GM19238 (cell line): ENCODE data around the gene SLC6A2.
"Not testable (repeated sequence)": the region's sequence is repeated elsewhere in the genome, so short reads cannot be mapped to it uniquely, and the experiment has no call there.

ENCODE experiments used
- DNase-seq: peaks from one replicate; pipeline ENCODE4 v3.0.0; 2011; ENCODE audit warnings: low spot score; ENCODE audit not compliant: insufficient read length

Gene SLC6A2

DNA sequence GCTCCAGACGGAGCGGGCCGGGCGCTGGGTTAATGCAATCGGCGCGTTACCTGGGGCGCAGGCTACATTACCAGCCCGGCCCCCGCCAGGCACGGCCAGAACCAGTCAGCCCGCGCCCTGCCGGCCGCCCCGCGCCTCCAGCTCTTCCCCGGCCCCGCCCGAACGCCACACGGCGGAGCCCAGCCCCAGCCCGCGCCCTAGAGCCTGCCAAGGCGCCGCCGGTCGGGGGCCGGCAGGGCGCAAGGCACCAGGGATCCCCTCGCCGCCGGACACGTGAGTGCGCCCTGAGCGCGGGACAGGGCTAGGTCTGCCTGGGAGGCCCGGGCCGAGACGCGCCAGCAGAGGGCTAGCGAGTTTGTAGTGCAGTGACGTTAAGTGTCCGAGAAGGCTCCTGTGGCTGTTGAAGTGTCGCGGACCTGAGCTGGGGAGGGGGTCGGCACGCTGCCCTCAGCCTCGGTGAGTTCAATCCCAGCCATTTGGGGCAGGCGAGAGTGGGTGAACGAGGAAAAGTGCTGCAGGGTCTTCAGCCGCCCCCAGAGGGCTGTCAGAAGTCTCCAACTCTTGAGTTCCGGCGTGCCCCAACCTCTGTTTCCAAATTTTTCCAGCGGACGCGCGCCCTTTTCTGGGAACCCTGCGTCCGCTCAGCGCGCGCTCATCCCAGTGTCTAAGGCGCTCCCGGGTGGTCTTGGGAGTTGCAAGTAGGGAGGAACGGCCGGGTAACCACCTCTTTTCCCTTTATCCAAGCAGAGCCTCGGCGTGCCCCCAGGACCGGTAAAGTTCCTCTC, at the start of gene SLC6A2:
Gene SLC6A2 (plus strand): TSS at position 92 of the 785 bp plus-strand sequence. CDS start 707 bp downstream, outside the sequence.
- no peak for DNase-seq

DNA sequence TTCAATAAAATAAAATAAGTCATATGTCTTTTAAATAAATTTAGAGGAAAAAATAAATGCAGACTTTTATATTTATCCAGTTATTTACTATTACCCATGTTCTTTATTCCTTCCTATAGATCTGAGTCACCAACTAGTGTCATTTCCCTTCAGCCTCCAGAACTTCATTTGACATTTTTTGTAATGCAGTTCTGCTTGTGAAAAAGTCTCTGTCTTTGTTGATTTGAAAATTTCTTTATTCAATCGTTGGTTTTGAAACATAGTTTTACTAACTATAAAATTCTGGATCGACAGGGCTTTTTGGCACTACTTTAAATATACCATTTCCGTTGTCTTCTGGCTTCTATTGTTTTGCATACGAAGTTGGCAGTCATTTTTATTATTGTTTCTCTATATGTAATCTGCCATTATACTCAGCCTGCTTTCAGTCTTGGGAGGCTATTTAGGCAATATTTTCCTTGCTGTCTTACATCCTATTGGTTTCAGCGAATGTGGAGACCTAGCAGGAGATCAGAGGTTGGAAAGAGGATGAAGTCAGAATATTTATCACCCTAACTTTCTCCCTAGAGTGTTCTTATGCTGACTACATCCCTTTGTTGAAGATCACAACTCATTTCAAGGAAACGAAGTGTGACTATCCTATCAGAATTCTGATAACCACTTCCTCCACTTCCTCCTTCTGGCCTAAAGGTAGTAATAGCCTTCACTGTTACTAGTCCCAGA, 42.0 kb upstream of the SLC6A2 start:
- no peak for DNase-seq

DNA sequence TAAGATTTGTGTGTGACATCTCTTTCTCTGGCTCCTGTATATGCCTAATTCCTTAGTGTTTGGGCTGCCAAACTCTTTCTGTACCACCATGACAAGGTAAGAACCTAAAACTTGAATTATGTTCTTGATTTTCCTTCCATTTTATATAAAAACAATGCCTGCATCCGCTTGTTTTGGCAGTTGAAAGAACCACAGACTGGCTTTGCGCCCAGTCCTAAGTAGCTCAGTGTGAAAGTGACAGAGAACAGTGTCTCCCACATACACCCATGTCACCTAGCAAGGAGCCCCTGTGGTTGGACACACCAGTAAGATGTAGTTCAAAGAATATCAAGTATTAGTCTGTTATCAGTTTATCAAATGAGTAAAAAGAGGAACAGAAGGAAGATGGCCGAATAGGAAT, 40.7 kb upstream of the SLC6A2 start:
- no peak for DNase-seq

DNA sequence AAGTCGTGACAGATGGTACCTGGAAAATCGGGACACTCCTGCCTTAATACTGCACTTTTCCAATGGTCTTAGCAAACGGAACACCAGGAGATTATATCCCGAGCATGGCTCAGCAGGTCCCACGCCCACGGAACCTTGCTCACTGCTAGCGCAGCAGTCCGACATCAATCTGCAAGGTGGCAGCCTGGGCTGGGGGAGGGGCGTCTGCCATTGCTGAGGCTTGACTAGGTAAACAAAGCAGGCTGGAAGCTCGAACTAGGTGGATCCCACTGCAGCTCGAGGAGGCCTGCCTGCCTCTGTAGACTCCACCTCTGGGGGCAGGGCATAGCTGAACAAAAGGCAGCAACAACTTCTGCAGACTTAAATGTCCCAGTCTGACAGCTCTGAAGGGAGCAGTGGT, 40.1 kb upstream of the SLC6A2 start:
- not testable (repeated sequence) for DNase-seq

DNA sequence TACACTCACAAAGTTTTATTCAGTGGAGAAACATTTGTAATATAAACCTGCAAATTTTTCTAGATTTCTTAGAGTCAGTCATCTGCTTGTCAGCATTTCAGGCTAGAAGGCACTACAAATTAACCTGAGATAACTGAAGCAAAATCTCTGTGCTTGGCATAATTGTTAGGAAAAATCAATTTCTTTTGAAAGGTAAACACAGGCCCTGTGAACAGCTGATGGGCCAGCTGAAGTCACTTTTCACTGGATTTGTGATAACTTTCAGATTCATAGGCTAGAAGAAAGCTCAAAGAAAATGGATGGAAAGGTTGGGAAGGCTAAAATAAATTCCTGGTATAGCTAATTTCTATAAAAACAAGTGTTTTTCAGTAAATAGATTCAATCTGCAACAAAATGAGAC, 34.0 kb upstream of the SLC6A2 start:
- DNase-seq, result no peak

DNA sequence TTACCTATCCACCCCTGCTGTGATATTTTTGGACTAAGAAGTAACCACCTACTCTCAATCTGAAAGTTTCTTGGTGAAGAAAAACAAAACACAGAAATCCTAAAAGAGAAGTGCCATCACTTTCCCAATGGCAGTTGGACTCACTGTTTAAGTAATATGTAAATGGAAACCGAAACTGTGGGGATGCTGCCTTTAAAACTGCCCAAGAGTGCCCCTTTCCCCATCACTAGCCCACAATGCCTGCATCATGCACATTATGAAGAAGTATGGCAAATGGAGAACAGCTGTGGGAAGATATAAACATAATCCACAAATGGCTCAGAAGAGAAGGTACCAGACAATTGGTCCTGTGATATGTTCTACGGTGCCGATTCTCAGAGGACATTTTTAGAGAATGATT, 33.5 kb upstream of the SLC6A2 start:
- no peak for DNase-seq

DNA sequence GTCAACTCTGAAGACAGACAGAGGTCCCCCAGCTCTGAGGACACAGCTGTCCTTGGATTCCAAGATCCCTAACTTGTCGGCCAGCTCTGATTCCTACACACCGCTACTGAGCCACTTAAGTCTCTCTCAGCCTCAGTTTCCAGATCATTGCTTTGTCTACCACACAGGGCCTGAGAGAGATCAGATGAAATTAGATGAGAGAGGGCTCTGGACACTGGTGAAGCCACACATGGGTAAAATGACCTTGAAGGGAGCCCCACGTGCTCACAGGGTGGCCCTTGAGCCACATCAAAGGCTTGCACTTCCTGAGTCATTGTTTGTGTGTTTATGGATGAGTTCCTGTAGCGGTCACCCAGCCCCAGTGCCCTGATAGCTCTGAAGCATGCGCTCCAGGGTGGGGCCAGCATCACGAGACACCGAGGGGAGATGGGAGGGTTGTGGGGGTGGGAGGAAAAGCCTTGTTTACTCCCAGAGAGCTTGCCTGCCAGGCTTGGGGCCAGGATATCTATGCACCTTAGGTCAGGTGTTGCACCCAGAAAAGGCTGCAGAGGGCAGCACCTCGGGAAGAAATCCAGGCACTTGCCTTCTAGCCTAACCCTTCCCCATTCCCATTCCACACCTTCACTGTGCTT, 32.7 kb upstream of the SLC6A2 start:
- no peak for DNase-seq

DNA sequence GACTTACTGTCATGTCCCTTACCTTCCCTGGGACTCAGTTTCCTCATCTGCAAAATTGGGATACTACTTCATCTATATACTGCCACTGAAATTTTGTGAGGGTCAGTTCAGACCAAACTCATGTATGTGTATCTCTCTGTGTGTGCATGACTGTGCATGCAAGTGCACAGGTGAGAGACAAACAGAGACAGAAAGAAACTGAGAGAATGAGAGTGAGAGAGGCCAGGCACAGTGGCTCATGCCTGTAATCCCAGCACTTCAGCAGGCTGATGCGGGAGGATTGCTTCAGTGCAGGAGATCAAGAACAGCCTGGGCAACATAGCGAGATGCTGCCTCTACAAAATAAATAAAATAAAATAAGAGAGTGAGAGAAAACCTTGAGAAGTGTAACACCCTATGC, 32.1 kb upstream of the SLC6A2 start:
- no peak for DNase-seq

DNA sequence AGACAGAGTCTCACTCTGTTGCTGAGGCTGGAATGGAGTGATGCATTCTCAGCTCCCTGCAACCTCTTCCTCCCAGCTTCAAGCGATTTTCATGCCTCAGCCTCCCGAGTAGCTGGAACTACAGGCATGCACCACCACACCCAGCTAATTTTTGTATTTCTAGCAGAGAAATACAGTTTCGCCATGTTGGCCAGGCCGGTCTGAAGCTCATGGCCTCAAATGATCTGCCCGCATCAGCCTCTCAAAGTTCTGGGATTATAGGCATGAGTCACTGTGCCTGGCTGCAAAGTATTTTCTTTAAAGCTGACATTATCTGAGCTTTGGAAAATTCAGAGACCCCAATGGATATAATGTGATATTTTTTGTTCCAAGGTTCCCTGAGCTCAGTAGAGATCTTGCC, 31.1 kb upstream of the SLC6A2 start:
- DNase-seq, result no peak

DNA sequence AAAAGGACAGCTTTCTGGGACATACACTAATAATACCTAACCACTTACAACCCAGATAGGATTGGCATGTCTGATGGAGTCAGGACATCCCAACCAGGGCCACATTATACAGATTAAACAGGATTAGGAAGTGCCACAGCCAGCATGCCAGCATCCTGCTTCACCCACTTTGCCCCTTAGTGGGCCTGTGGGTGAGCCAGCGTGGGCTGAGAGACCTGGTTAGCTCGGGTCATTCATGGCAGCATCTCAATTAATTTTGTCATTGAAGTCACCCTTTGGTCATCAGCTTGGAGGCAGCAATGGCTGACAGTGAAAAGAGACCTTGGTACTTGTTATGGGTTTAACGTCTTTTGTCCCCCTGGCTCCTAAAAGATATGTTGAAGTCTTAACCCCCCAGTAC, 29.9 kb upstream of the SLC6A2 start:
- no peak for DNase-seq

DNA sequence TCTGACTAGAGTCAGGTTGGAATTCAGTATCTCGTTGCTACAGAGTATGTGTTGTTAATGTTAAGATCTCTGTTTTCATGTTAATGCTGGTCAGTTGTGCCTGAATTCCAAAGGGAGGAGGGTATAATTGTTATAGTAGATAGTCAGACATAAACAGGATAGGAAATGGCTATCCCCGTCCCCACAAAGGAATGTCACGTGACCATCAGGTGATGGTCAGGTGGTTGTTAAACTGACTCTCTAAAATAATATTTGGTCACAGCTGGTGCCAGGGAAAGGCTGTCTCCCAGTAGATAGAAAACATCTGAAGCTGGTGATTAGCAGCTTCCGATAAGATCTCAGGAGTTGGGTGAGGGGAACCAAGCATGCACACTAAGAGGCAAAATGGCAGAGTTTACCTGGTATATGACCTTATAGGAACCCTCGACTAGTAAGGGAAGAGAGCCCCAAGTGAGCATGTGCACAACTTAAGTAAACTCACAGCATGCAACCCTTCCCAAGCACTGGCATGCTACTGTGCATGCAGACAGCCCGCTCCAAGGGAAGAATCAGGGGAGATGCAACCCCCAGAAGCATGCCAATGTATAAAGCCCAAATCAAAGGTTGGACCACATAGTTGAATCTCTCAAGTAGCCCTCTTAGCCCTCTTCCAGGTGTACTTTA, 27.4 kb upstream of the SLC6A2 start:
- DNase-seq, result no peak

DNA sequence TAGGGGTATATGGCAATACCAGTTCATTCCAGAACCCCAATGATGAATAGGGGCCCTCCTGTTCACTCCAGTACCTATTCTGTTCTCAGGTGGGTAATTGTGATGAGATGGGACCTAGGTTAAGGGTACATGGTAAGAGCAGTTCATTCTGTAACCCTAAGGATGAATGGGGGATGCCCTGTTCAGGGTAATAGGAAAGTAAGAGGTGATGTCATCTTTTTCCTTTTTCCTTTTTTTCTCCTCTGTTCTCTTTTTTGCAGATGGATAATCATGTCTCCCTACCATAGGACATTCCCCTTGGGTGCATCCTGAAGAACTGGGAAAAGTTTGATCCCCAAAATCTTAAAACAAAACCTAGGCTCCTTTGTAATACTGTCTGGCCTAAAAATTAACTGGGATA, 25.0 kb upstream of the SLC6A2 start:
- no peak for DNase-seq

DNA sequence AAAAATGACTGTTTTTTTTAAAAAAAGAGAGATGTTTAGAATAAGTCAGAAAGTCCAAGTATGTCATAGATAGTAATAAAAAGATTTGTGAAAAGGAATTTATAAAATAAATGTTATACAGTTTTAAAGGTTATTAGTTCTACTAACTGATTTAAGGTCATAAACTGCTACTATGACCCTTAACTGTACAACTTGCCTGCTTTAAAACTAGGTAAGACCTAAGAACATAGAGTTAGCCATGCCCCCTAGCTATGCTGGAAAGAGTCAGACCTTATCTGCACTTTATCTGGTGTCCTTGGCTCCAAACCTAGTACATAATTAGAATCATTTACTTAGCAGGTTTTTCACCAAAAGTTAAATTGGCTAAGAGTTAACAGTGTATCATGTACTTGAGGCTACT, 23.5 kb upstream of the SLC6A2 start:
- no peak for DNase-seq

DNA sequence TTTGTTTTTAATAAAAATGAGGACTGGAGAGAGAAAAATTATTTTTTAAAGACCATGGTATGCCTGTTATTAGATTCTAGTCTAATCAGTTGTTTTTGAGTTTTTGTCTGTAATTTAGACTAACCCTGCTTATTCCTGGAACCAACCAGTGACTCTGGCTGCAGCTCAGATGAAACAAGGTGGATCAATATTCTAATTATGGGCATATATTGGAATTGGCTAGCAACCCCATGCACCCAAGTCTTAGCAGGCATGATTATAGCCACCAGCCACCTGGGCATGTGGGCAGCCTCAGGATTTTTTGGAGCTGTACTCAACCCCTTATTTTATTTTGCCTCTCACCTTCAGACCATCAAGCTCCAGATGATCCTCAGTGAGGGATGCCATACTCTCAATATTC, 21.6 kb upstream of the SLC6A2 start:
- no peak for DNase-seq

DNA sequence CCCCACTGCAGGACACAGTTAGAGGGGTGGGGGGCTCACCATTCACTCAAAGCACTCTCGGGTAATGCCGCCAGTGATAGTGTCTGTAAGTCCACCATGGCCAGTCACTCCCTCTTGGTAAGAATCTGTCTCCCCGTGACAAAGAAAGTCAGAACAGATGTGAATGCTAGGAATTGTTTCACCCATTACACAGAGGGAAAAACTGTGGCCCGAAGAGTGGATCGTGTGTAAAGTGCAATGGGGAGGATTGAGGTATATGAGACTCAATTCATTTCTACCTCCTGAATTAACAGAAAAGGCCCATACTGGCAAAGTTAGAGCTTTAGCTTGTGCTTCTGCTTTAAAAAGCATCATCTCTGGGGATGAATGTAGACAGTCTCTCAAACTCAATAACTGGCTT, 17.5 kb upstream of the SLC6A2 start:
- DNase-seq, result no peak

DNA sequence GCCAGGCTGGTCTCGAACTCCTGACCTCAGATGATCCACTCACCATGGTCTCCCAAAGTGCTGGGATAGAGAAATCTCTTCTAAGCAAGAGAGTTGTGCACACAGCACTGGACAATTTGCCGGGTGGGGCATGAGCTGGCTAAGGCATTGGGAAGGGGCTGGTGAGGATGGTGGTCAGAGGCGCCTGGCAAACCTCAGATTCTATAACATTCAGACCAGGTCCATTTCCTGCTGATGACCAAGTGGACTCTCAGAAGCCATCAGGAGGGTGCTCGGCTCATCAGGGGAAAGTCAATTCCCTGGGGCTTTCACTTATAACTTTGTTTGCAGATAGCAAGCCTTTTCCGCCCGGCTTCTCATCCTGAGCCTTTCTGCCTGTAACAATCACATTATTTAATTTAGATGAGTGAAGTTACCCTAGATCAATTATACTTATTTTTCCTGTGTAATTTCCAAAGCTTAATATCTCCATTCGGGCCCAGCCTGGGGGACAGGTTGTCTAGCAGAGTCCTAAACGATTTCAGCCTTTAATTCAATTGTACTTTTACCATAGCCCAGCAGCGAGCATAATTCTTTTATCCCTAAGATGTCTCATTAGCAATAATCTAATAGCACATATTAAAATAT, 15.0 kb upstream of the SLC6A2 start:
- no peak for DNase-seq

DNA sequence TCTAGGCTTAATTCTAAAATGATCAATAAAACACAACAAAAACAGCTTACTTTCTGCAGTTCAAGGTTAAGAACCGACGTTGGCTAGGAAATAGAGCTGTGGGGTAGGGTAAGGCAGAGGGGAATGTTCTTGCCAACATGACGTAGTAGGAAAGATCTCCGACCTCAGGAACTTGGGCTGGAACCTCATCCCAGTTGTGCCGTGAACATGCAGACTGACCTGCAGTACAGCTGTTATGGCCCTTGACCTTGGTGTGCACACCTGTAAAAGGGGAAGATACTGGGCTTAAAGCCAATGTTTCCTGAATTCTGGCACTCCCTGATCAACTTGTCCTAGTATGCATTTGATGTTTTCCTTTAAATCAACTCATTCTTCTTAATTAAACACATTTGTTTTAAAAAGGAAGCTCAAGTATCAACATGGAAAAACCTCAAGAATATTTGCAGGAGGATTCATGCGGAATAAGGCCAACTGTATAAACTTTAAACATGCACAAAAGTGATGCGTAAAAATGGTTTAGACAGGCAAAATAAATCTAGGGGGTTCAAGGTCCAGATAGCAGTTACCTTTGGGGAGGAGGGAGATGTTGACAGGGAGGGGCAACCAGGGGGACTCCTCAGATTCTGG, 14.2 kb upstream of the SLC6A2 start:
- no peak for DNase-seq

DNA sequence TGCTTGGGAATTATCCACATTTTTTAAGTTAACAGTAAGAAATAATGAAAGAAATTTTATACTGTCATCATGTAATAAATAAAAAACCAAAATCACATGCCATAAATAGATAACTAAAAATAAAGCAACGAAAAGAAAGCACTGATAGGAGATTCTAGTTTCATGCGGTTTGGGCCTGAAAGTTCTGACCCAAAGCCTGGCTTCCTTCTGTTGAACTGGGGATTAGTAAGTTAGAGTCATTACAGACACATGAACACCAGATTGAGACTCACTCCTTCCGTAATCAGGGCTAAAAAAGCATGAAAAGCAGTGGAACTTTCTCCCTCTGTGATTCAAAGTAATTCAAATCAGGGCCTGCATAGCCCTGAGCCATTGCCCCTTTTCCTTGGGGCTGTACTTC, 13.2 kb upstream of the SLC6A2 start:
- DNase-seq, result no peak

DNA sequence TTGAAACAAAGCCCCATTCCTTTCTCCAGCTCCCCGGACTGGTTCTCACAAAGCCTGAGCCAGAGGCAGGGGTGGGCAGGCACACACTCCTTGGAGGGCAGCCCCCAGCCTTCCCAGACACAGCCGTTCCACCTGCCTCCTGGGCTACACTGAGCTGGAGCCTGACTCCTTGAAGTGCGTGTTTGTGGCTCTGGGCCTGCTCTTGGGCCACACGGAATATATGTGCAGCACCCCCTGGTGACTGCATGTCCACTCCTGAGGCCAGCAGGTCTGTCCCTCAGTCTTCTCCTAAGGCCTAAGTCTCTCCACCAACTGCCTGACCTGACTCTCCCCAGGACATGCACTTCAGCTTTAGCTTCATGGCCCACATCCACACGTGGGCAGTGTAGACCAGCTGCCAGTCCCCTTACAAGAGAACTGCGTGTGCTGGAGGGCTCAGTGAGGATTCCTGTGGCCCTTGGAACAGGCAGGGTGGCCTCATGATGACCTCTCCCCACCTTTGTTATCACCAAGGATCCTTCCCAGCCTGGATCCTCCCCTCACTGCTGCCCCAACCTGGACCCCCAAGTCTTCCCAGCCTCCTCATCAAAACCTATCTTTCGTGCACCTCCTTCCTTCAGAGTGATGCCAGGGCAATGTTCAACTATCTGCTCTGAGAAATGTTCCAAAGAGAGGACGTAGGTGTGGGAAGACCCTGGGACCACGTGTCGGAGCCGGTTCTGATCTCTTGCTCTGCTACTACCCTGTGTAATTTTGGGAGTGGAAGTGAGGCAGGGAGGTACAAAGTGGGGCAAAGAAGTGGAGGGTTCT, 12.4 kb upstream of the SLC6A2 start:
- no peak for DNase-seq

DNA sequence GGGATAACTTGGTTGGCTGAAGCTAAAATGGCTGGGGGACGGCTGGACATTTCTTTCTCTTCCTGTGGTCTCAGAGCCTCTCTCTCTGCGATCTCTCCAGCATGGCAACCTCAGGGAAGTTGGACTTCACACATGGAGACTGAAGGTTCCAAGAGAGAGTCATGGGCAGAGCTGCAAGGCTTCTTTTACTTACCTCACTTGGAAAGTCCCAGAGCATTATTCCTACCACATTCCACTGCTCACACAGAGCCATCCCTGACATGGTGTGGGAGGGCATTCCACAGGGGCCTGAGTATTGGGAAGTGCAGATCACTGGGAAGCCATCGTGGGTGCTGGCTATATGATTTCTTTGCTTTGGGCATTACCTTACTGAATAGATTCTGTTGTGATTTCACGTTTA, 9.8 kb upstream of the SLC6A2 start:
- no peak for DNase-seq
